Fibroblast of the aortic adventitia (primary cell): Measurements from ENCODE around the gene SAMD4A. TPM values are rescaled to one million over a fixed set of nuclear protein-coding genes. Genes with fewer than 3 reads are reported as not detected.
"Not testable (repeated sequence)": the region's sequence is repeated elsewhere in the genome, so short reads cannot be mapped to it uniquely, and the experiment has no call there.

Experiments
- DNase-seq: peaks from one replicate; pipeline ENCODE4 v3.0.0-alpha.2; 2010; ENCODE audit warnings: low read depth
- H3K4me3 ChIP-seq: 2 replicates; pipeline ENCODE4 v1.5.1; 2011; ENCODE audit warnings: low read depth, mild to moderate bottlenecking, control low read depth, low read length, moderate library complexity
- total RNA-seq: library from RNA; depleted of rRNA; stranded (reverse); fragments of >200 nt; gene quantifications from 2 replicates; pipeline ENCODE4 v1.2.3, GENCODE V29; 2012; ENCODE audit warnings: low replicate concordance
- TF ChIP-seq, protein P1 (sequence below): IDR thresholded peaks from 2 replicates; pipeline ENCODE4 v1.5.1; 2011; ENCODE audit warnings: mild to moderate bottlenecking, low read length, control low read depth, inconsistent platforms; ENCODE audit not compliant: insufficient read depth

The SAMD4A gene
- total RNA-seq, 1 donor, result 20.1 TPM

DNA sequence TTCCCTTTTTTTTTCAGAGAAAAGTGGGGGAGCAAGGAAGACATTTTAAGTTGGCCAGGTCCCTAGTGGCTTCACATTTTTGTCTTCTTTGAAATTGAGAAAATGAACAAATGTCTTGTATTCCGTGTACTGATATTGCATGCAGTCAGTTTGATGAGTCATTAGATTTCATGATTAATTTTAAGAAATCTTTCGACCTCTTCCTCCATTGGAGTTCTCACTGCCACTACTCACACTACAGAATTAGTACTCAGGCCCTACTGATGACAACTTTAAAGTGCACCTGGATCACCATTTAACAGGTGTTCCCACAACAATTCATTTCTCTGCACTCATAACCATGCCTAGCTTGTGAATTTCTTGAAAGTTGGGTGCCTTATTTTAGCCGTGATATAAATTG, 50.5 kb downstream of the SAMD4A start:
- H3K4me3 ChIP-seq, result no peak overlapping the region
- TF ChIP-seq, protein P1, sequence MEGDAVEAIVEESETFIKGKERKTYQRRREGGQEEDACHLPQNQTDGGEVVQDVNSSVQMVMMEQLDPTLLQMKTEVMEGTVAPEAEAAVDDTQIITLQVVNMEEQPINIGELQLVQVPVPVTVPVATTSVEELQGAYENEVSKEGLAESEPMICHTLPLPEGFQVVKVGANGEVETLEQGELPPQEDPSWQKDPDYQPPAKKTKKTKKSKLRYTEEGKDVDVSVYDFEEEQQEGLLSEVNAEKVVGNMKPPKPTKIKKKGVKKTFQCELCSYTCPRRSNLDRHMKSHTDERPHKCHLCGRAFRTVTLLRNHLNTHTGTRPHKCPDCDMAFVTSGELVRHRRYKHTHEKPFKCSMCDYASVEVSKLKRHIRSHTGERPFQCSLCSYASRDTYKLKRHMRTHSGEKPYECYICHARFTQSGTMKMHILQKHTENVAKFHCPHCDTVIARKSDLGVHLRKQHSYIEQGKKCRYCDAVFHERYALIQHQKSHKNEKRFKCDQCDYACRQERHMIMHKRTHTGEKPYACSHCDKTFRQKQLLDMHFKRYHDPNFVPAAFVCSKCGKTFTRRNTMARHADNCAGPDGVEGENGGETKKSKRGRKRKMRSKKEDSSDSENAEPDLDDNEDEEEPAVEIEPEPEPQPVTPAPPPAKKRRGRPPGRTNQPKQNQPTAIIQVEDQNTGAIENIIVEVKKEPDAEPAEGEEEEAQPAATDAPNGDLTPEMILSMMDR, result no peak
- peak; percentile 42 for DNase-seq

DNA sequence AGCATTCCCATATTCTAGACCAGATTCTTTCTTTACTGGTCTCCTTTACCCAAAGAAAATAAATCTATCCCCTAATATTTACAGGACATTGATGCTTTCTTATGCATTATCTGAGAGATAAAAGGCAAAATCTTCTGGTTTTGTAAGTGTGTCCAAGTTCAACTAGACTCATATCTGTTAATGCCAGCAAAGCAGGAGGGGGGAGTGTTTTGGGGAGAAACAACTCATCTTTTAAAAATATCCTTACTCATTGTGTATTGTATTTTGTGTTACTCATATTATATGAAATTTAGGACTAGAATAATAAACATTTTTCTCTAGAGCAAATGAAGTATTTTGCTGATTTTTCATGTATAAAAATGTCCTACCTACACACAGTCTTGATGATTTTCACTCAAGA, 54.8 kb downstream of the SAMD4A start:
- TF ChIP-seq, protein P1, result no peak
- no peak overlapping the region for H3K4me3 ChIP-seq
- DNase-seq, result peak; percentile 47

DNA sequence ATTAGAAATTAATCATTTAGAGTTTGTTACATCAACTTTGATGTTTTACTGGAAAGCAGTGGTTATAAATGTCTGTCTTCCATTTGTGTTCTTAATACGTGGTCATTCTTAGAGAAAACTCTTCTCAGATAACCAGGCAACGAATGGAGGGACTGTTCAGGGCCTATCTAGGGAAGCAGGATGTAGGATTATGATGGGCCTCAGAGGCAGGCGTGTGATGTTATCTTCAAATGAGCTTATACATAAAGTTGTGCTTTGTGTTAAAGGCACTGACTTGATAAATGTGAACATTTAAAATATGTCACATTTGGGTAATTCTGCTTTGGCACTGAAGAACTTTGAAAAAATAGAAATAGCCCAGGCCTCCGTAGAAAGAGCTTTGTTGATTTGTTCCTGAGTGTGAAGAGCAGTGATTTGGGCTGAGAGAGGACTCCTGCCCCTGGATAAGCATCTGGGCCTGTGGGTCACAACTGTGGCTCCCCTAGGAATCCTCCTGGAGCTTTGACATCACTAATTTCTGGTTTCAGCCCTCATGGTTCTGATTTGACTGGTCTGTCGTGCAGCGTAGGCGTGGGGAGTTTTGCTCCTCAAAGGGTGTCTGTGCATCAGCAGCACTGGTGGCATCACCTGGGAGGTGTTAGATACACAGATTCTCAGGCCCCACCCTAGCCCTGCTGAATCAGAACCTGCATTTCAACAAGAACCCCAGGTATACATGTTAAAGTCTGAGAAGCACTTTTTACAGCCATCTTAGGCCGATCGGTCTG, 55.4 kb downstream of the SAMD4A start:
- TF ChIP-seq, protein P1, result no peak
- H3K4me3 ChIP-seq, result no peak overlapping the region
- DNase-seq, result no peak

DNA sequence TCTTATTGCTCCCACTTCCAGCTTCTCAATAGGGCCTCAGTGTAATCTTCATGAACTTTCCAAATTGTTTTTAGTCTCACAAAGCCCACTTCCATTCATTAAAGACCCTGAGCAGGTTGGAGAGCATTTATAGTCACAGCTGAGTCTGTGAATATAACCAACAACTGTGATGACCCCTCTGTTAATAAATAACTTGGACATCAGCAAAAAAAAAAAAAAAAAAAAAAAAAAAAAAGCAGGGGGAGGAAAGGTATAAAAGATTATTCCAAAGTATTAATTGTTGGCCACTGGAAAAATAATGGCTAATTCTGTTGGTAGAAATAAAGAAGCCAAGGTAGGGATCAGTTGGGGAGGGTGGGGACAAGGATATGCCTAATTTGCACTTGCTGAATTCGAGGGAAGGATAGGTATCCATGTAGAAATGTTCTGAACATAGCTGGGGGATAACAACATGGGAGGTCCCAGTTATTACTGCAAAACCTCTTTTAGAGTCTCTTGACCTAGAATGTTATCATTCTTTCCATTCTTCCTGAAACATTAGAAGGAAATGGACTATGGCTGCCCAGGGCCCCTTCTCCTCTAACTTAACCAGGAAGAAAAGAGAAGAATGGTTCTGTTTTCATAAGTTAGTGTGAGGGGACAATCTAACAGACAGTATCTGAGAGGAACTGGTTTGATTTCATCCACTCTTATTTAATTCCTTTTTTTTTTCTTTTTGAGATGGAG, 56.5 kb downstream of the SAMD4A start:
- DNase-seq, result no peak
- no peak overlapping the region for H3K4me3 ChIP-seq
- TF ChIP-seq, protein P1, result no peak

DNA sequence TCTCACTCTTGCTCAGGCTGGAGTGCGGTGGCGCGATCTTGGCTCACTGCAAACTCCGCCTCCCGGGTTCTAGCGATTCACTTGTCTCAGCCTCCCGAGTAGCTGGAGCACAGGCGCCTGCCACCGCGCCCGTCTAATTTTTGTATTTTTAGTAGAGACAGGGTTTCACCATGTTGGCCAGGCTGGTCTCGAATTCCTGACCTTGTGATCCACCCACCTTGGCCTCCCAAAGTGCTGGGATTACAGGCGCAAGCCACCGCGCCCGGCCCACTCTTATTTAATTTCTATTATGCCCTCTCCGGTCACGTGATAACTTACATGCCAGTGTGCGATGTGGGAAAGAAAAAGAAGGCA, 57.1 kb downstream of the SAMD4A start:
- DNase-seq, H3K4me3 ChIP-seq: not testable (repeated sequence)

DNA sequence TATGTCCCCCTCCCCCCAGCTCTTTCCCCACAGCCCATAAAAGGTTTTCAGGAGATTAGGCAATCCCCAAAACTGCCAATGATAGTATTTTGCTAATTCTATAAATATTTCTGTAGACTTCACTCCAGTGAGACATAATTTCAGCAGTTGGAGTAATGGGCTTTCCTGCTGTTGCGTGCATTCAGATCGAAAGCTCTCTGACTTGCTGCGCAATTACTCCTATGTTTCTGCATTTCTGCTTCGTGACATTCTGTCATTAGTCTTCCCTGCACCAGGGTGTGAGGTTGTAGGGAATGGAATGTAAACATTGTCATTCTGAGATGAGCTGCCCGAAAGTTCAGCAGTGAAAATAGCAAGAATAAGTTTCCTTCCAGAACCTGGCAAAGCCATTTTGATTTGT, 58.2 kb downstream of the SAMD4A start:
- no peak for DNase-seq
- no peak overlapping the region for H3K4me3 ChIP-seq
- TF ChIP-seq, protein P1, result no peak

DNA sequence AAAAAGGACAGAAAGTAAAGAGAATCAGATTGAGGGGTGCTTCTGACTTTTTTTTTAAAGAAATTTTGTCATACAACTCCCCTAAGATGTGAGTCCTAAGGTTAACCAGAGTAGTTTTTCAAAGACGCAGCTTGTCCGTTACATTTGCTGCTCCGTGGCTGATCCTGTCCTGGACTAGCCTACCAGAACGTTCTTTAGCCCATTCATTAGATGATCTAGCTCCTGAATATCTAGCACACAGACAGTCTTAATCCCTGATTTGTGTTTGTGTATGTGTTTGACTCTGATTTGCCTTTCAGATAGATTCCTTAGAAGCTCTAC, 60.3 kb downstream of the SAMD4A start:
- no peak for DNase-seq
- peak overlapping the region; percentile 14 for H3K4me3 ChIP-seq
- TF ChIP-seq, protein P1, result no peak
